GM06990 (cell line): ENCODE data around the gene MYO18A.

Source experiments
- DNase-seq: peaks from one replicate; pipeline ENCODE4 v3.0.0-alpha.2; 2011; ENCODE audit not compliant: insufficient read length; ENCODE audit errors: extremely low read depth
- H3K27me3 ChIP-seq: replicated peaks from 2 replicates; pipeline ENCODE4 v1.6.0; 2011; ENCODE audit warnings: low read length; ENCODE audit not compliant: control insufficient read depth, insufficient read depth
- H3K36me3 ChIP-seq: 2 replicates; pipeline ENCODE4 v1.5.1; 2011; ENCODE audit warnings: low read length; ENCODE audit not compliant: control insufficient read depth, insufficient read depth
- H3K4me3 ChIP-seq: replicated peaks from 2 replicates; pipeline ENCODE4 v1.5.1; 2011; ENCODE audit warnings: low read depth, mild to moderate bottlenecking, control low read depth, low read length
- TF ChIP-seq, protein P1 (sequence below): IDR thresholded peaks from 2 replicates; pipeline ENCODE4 v1.5.1; 2011; ENCODE audit warnings: low read length, control low read depth, mild to moderate bottlenecking, inconsistent platforms; ENCODE audit not compliant: insufficient read depth, poor library complexity, severe bottlenecking

Gene MYO18A

GRCh38 chr17:29079887-29080286 is 100.3 kb downstream of the MYO18A start:
- Histone ChIP-seq H3K36me3 (peaks cover 11% of the 10 kb centered on the region), H3K4me3 (no peak overlapping the region), H3K27me3 (no peaks in the 10 kb centered on the region)
- TF ChIP-seq, protein P1, sequence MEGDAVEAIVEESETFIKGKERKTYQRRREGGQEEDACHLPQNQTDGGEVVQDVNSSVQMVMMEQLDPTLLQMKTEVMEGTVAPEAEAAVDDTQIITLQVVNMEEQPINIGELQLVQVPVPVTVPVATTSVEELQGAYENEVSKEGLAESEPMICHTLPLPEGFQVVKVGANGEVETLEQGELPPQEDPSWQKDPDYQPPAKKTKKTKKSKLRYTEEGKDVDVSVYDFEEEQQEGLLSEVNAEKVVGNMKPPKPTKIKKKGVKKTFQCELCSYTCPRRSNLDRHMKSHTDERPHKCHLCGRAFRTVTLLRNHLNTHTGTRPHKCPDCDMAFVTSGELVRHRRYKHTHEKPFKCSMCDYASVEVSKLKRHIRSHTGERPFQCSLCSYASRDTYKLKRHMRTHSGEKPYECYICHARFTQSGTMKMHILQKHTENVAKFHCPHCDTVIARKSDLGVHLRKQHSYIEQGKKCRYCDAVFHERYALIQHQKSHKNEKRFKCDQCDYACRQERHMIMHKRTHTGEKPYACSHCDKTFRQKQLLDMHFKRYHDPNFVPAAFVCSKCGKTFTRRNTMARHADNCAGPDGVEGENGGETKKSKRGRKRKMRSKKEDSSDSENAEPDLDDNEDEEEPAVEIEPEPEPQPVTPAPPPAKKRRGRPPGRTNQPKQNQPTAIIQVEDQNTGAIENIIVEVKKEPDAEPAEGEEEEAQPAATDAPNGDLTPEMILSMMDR = no peak
- DNase-seq = no peak

DNA sequence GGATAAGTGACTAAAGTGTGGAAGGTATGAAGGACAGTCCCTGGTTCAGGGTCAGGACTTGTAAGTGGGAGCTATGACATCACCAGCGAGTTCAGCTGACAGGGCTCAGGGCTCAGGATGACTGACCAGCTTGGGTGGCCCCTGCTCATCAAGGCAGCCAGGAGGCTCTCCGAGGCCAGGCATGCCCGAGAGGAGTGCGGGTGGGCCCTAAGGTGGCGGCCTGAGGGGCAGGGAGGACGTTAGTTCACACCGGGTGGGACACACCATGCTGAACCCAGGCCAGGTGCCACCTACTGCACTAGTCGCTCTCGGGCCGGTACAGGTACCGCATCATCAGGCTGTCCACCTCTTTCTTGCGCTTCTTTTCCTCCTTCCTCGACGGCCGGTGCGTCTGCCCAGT is 100.8 kb downstream of the MYO18A start:
- DNase-seq = no peak
- TF ChIP-seq, protein P1 = no peak
- peaks cover 11% of the 10 kb centered on the region for H3K36me3 ChIP-seq

GRCh38 chr17:29078183-29079045 is 101.8 kb downstream of the MYO18A start:
- H3K36me3 ChIP-seq = peaks cover 11% of the 10 kb centered on the region
- H3K27me3 ChIP-seq = no peaks in the 10 kb centered on the region
- H3K4me3 ChIP-seq = no peak overlapping the region
- TF ChIP-seq, protein P1 = no peak
- DNase-seq = no peak

More for the DNA sequence above, 100.8 kb downstream of the MYO18A start:
- Histone ChIP-seq H3K4me3 (no peak overlapping the region), H3K27me3 (no peaks in the 10 kb centered on the region)

GRCh38 chr17:29077320-29077719 is 102.9 kb downstream of the MYO18A start:
- H3K27me3 ChIP-seq = no peaks in the 10 kb centered on the region
- TF ChIP-seq, protein P1 = no peak

GRCh38 chr17:29076722-29077121 is 103.5 kb downstream of the MYO18A start:
- Histone ChIP-seq H3K27me3 (no peaks in the 10 kb centered on the region), H3K4me3 (no peak overlapping the region), H3K36me3 (peaks cover 9% of the 10 kb centered on the region)
- TF ChIP-seq, protein P1 = no peak
- DNase-seq = no peak

More at GRCh38 chr17:29077320-29077719, 102.9 kb downstream of the MYO18A start:
- DNase-seq = no peak
- peaks cover 11% of the 10 kb centered on the region for H3K36me3 ChIP-seq
- H3K4me3 ChIP-seq = no peak overlapping the region
